Panc1 (cell line): Measurements from ENCODE around the gene DUSP18. TPM values are rescaled to one million over a fixed set of nuclear protein-coding genes. Genes with fewer than 3 reads are reported as not detected.

Experiments
- ATAC-seq: fragments of 200-7000 bp; cut with Tn5 transposase; 2 replicates; pipeline ENCODE4 v1.9.1; 2020; ENCODE audit warnings: mild to moderate bottlenecking, moderate library complexity
- BruUV-seq: library from RNA; stranded (reverse); fragments of 400-500 nt; replicated peaks from 2 replicates; lab custom pipeline; 2021; lab: Mats Ljungman, UMichigan
- CTCF ChIA-PET: fragments of 300-600 bp; sonication (Branson Sonifier 250); formaldehyde crosslinking; loops from one replicate; lab custom pipeline; 2022; ENCODE audit warnings: antibody characterized with exemption; lab: Charles Lee
- POLR2A ChIA-PET: fragments of 300-600 bp; sonication (Branson Sonifier 250); formaldehyde crosslinking; loops from one replicate; lab custom pipeline; 2022; ENCODE audit warnings: antibody characterized with exemption; lab: Charles Lee
- DNase-seq: peaks from one replicate; pipeline ENCODE4 v3.0.0-alpha.2; 2010; ENCODE audit warnings: low read depth, low spot score
- H3K27ac ChIP-seq: 2 replicates; pipeline ENCODE4 v1.5.1; 2011; ENCODE audit warnings: mild to moderate bottlenecking, low read length, inconsistent platforms
- H3K27me3 ChIP-seq: fragments of 200-500 bp; sonication (Bioruptor generic); 2 replicates; pipeline ENCODE4 v1.6.0; 2014; ENCODE audit warnings: low read length, inconsistent platforms; ENCODE audit not compliant: control insufficient read depth, insufficient read depth
- H3K36me3 ChIP-seq: fragments of 200-500 bp; sonication (Bioruptor generic); 2 replicates; pipeline ENCODE4 v1.5.1; 2014; ENCODE audit warnings: inconsistent platforms, mild to moderate bottlenecking, low read length, moderate library complexity; ENCODE audit not compliant: control insufficient read depth, insufficient read depth
- H3K4me1 ChIP-seq: 2 replicates; pipeline ENCODE4 v1.5.1; 2011; ENCODE audit warnings: inconsistent platforms, mild to moderate bottlenecking, low read length, moderate library complexity; ENCODE audit not compliant: control insufficient read depth, insufficient read depth
- H3K4me3 ChIP-seq, 2 experiments: 2 replicates each; pipeline ENCODE4 v1.5.1; 2011 to 2012; ENCODE audit warnings: low read depth in 2 of 2, low read length in 2 of 2, mild to moderate bottlenecking in 2 of 2, inconsistent platforms in 1 of 2, moderate library complexity in 1 of 2
- H3K9me3 ChIP-seq: fragments of 200-500 bp; sonication (Bioruptor generic); 2 replicates; pipeline ENCODE4 v1.5.1; 2014; ENCODE audit warnings: low read depth, mild to moderate bottlenecking, inconsistent platforms, low read length, moderate library complexity; ENCODE audit not compliant: control insufficient read depth, insufficient read depth
- POLR2AphosphoS5 ChIP-seq: IDR thresholded peaks from 2 replicates; pipeline ENCODE4 v1.6.1; 2012; ENCODE audit warnings: mild to moderate bottlenecking, low read depth, low read length, moderate library complexity
- SIN3A ChIP-seq: IDR thresholded peaks from 2 replicates; pipeline ENCODE4 v1.6.1; 2012; ENCODE audit warnings: low read depth, mild to moderate bottlenecking, low read length, moderate library complexity, borderline replicate concordance; ENCODE audit not compliant: insufficient read depth
- TCF7L2 ChIP-seq: IDR thresholded peaks from 2 replicates; pipeline ENCODE4 v1.6.1; 2011; ENCODE audit warnings: mild to moderate bottlenecking, low read depth, low read length, inconsistent platforms
- in situ Hi-C: cut with HindIII; loops from 2 replicates; pipeline ENCODE4 v1.10.0; 2016; ENCODE audit warnings: low sequenced_read_pairs, low pct_unique_long_range_greater_than_20kb
- intact Hi-C: fragments of 100-400 bp; cut with micrococcal nuclease; formaldehyde crosslinking; loops from one replicate; pipeline ENCODE4 v1.10.0; 2022; ENCODE audit not compliant: unreplicated experiment
- total RNA-seq: library from RNA; stranded (reverse); gene quantifications from one replicate; pipeline ENCODE4 v1.2.1, GENCODE V29; 2021; ENCODE audit not compliant: unreplicated experiment
- TF ChIP-seq, protein P1 (sequence below): fragments of 450-650 bp; IDR thresholded peaks from 2 replicates; pipeline ENCODE4 v1.5.1; 2017; ENCODE audit warnings: mild to moderate bottlenecking
- TF ChIP-seq, protein P2 (sequence below), 2 experiments: IDR thresholded peaks; 2 replicates each; pipeline ENCODE4 v1.6.1; 2011 to 2012; ENCODE audit warnings: low read depth in 2 of 2, control low read depth in 1 of 2, low read length in 1 of 2, mild to moderate bottlenecking in 1 of 2, moderate library complexity in 1 of 2; ENCODE audit not compliant: insufficient read depth in 1 of 2

DUSP18 gene
- total RNA-seq, 1 experiment from 2014 or later: 15.4 TPM

DNA sequence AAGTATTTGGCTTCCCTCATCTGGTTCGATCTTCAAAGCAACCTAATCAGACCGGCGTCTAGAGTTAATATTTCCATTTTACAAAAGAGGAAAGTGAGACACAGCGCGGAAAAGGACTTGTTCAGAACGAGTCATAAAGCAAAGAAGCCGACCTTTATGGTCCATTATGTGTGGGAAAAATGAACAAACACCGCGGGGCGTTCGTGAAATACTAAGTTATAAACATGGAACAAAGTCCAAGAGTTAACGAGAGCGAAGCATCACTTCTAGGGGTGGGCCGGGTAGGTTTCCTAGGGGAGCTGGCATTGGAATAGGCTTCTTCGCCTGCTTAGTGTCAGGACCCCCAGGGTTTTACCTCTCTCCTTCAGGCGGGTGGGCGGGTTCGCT, 575 bp downstream of the DUSP18 start:
- Histone ChIP-seq H3K27me3 (no peaks in the 10 kb centered on the region), H3K27ac (peak overlapping the region; percentile 86), H3K36me3 (peaks cover 4% of the 10 kb centered on the region), H3K4me1 (0 out of 2 replicates have a peak, but pooled peaks cover 2% of the 10 kb centered on the region), H3K9me3 (no peaks in the 10 kb centered on the region), H3K4me3 (peak overlapping the region; percentile 77 to 81)
- ATAC-seq: no peak
- ChIA-PET CTCF (interaction anchor here (1.2 kb wide), 1 partner anchor 32 kb away, joined by 3 read pairs; no protein-coding TSS in a partner anchor), POLR2A (interaction anchor here (0.6 kb wide), 1 partner anchor 104 kb away, joined by 4 read pairs; no protein-coding TSS in a partner anchor)
- TF ChIP-seq SIN3A (no peak), POLR2AphosphoS5 (no peak), TCF7L2 (no peak)
- TF ChIP-seq, protein P1, sequence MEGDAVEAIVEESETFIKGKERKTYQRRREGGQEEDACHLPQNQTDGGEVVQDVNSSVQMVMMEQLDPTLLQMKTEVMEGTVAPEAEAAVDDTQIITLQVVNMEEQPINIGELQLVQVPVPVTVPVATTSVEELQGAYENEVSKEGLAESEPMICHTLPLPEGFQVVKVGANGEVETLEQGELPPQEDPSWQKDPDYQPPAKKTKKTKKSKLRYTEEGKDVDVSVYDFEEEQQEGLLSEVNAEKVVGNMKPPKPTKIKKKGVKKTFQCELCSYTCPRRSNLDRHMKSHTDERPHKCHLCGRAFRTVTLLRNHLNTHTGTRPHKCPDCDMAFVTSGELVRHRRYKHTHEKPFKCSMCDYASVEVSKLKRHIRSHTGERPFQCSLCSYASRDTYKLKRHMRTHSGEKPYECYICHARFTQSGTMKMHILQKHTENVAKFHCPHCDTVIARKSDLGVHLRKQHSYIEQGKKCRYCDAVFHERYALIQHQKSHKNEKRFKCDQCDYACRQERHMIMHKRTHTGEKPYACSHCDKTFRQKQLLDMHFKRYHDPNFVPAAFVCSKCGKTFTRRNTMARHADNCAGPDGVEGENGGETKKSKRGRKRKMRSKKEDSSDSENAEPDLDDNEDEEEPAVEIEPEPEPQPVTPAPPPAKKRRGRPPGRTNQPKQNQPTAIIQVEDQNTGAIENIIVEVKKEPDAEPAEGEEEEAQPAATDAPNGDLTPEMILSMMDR: no peak
- TF ChIP-seq, protein P2, sequence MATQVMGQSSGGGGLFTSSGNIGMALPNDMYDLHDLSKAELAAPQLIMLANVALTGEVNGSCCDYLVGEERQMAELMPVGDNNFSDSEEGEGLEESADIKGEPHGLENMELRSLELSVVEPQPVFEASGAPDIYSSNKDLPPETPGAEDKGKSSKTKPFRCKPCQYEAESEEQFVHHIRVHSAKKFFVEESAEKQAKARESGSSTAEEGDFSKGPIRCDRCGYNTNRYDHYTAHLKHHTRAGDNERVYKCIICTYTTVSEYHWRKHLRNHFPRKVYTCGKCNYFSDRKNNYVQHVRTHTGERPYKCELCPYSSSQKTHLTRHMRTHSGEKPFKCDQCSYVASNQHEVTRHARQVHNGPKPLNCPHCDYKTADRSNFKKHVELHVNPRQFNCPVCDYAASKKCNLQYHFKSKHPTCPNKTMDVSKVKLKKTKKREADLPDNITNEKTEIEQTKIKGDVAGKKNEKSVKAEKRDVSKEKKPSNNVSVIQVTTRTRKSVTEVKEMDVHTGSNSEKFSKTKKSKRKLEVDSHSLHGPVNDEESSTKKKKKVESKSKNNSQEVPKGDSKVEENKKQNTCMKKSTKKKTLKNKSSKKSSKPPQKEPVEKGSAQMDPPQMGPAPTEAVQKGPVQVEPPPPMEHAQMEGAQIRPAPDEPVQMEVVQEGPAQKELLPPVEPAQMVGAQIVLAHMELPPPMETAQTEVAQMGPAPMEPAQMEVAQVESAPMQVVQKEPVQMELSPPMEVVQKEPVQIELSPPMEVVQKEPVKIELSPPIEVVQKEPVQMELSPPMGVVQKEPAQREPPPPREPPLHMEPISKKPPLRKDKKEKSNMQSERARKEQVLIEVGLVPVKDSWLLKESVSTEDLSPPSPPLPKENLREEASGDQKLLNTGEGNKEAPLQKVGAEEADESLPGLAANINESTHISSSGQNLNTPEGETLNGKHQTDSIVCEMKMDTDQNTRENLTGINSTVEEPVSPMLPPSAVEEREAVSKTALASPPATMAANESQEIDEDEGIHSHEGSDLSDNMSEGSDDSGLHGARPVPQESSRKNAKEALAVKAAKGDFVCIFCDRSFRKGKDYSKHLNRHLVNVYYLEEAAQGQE (IDR thresholded peaks at IDR 0.05; ENCODE audit: insufficient read depth in 1 of 2, low read depth in 2 of 2, low read length in 1 of 2): no peak
- no TSS peak for BruUV-seq
- in situ Hi-C loops: no loop called here
- intact Hi-C loops: no loop called here
- DNase-seq: no peak

DNA sequence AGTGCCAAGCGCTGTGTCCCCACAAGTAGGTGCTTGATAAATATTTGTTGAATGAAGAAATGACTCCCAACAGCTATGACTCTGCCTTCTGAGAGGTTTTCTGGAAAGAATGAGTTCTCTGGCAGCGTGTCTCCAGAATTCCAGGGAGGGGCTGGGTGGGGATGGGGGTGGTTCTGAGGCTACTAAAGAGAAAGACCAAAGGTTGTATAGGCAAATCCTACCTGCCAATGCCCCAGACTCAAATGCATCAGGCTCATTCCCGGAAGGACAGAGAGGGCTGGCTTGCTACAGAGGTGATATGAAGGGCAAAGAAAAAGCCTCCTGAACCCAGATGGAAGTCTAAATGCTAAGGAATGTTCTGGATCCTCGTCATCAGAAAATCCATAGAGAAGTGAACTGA, 1.9 kb downstream of the DUSP18 start:
- H3K36me3 ChIP-seq: peaks cover 4% of the 10 kb centered on the region
- TF ChIP-seq TCF7L2 (no peak), SIN3A (no peak), POLR2AphosphoS5 (no peak)
- TF ChIP-seq, protein P2 (IDR thresholded peaks at IDR 0.05; ENCODE audit: insufficient read depth in 1 of 2, low read depth in 2 of 2, low read length in 1 of 2): no peak
- TF ChIP-seq, protein P1: no peak
- no peak for DNase-seq
- intact Hi-C loops: no loop called here
- no peak overlapping the region for H3K4me3 ChIP-seq
- ChIA-PET CTCF (interaction anchor here (0.6 kb wide), 1 partner anchor 70 kb away, joined by 7 read pairs; no protein-coding TSS in a partner anchor), POLR2A (no interaction called here)
- H3K27me3 ChIP-seq: no peaks in the 10 kb centered on the region
- no TSS peak for BruUV-seq
- in situ Hi-C loops: no loop called here
- H3K9me3 ChIP-seq: no peaks in the 10 kb centered on the region
- no peak overlapping the region for H3K27ac ChIP-seq
- ATAC-seq: no peak
- H3K4me1 ChIP-seq: 0 out of 2 replicates have a peak, but pooled peaks cover 2% of the 10 kb centered on the region
